ENCODE data around the gene SARDH. TPM values are rescaled to one million over a fixed set of nuclear protein-coding genes. Genes with fewer than 3 reads are reported as not detected.
A peak's percentile ranks its signal among the peaks of the same experiment; 100 is the strongest.

Gene SARDH
- total and polyA plus RNA-seq, 2 of the 13 experiments (the other 11 are each of a cell fraction or from before 2014, with no cell fraction given), result 11.6 to 34.9 TPM

DNA sequence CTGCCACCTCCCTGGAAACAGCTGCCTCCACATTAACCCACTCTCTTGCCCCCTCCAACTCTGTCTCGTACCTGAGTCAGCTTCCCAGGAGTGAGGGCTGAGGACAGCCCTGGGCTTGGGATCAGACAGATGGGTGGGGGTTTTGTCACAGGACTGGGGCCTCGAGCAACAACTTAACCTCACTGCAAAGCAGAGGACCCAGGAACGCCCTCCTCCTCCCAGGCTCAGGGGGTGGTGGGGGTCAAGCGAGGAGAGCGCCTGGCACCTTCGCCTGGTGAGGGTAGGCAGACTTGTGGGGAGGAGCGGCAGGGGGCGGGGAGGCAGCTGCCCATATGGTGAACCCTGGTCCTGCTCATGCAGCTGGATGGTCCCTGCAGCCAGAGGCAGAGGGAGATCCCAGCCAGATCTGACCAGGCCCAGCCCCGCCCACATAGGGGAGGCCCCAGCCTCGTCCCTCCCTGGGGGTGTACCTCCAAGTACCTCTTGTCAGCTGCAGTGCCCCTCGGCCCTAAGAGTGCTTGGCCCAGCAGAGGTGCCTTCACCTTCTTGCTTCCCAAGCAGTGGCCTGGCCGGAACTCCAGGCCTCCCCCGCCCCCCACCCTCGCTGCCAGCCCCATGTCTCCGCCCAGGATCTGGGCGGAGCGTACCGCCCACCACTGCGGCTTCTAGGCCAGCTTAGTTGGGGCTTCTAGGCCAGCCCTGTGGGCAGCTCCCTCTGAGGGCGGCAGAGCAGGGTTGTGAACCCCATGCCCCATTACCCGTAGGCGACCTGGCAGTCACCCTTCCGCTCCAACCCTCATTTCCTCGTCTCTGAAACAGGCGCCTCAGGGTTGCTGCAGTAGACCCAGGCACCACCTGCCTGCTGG lies at the start of gene SARDH (continued):
- TF ChIP-seq, protein P1, sequence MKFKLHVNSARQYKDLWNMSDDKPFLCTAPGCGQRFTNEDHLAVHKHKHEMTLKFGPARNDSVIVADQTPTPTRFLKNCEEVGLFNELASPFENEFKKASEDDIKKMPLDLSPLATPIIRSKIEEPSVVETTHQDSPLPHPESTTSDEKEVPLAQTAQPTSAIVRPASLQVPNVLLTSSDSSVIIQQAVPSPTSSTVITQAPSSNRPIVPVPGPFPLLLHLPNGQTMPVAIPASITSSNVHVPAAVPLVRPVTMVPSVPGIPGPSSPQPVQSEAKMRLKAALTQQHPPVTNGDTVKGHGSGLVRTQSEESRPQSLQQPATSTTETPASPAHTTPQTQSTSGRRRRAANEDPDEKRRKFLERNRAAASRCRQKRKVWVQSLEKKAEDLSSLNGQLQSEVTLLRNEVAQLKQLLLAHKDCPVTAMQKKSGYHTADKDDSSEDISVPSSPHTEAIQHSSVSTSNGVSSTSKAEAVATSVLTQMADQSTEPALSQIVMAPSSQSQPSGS (CRISPR knock-in tag; IDR thresholded peaks at IDR 0.05), result peak; percentile 48; the same call in 1 of the 2 replicates
- no peak; the same call in 1 of the 2 replicates for TF ChIP-seq FOXC1 (CRISPR knock-in tag; IDR thresholded peaks at IDR 0.05; ENCODE audit: borderline replicate concordance)
- TF ChIP-seq MIXL1 (CRISPR knock-in tag; IDR thresholded peaks at IDR 0.05), result no peak
- TF ChIP-seq ZNF709 (CRISPR knock-in tag; IDR thresholded peaks at IDR 0.05), result peak; percentile 86; the same call in 1 of the 2 replicates
- TF ChIP-seq ZNF788 (CRISPR knock-in tag; IDR thresholded peaks at IDR 0.05; ENCODE audit: borderline replicate concordance), result no peak; the same call in 1 of the 2 replicates
- no peak for TF ChIP-seq FOXK2 (IDR thresholded peaks at IDR 0.05)
- TF ChIP-seq MAF1 (CRISPR knock-in tag; IDR thresholded peaks at IDR 0.05; ENCODE audit: borderline replicate concordance), result no peak
- TF ChIP-seq CHCHD3 (CRISPR knock-in tag; IDR thresholded peaks at IDR 0.05), result no peak
- TF ChIP-seq SRSF4 (IDR thresholded peaks at IDR 0.05; ENCODE audit: low read depth, low read length, poor library complexity, severe bottlenecking), result no peak
- TF ChIP-seq ZNF354B (CRISPR knock-in tag; IDR thresholded peaks at IDR 0.05), result no peak
- no peak for TF ChIP-seq ZSCAN30 (CRISPR knock-in tag; IDR thresholded peaks at IDR 0.05)
- TF ChIP-seq, protein P2, sequence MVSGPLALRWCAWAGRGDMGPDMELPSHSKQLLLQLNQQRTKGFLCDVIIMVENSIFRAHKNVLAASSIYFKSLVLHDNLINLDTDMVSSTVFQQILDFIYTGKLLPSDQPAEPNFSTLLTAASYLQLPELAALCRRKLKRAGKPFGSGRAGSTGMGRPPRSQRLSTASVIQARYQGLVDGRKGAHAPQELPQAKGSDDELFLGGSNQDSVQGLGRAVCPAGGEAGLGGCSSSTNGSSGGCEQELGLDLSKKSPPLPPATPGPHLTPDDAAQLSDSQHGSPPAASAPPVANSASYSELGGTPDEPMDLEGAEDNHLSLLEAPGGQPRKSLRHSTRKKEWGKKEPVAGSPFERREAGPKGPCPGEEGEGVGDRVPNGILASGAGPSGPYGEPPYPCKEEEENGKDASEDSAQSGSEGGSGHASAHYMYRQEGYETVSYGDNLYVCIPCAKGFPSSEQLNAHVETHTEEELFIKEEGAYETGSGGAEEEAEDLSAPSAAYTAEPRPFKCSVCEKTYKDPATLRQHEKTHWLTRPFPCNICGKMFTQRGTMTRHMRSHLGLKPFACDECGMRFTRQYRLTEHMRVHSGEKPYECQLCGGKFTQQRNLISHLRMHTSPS (CRISPR knock-in tag; IDR thresholded peaks at IDR 0.05; ENCODE audit: low read depth), result peak; percentile 89
- TF ChIP-seq ZIK1 (CRISPR knock-in tag; IDR thresholded peaks at IDR 0.05; ENCODE audit: borderline replicate concordance, low read depth), result no peak; the same call in 1 of the 2 replicates
- TF ChIP-seq, protein P3, sequence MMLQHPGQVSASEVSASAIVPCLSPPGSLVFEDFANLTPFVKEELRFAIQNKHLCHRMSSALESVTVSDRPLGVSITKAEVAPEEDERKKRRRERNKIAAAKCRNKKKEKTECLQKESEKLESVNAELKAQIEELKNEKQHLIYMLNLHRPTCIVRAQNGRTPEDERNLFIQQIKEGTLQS (CRISPR knock-in tag; IDR thresholded peaks at IDR 0.05), result peak; percentile 44; the same call in 1 of the 2 replicates
- peak; percentile 33; the same call in 1 of the 2 replicates for TF ChIP-seq MYNN (CRISPR knock-in tag; IDR thresholded peaks at IDR 0.05; ENCODE audit: low read depth)
- TF ChIP-seq, protein P4, sequence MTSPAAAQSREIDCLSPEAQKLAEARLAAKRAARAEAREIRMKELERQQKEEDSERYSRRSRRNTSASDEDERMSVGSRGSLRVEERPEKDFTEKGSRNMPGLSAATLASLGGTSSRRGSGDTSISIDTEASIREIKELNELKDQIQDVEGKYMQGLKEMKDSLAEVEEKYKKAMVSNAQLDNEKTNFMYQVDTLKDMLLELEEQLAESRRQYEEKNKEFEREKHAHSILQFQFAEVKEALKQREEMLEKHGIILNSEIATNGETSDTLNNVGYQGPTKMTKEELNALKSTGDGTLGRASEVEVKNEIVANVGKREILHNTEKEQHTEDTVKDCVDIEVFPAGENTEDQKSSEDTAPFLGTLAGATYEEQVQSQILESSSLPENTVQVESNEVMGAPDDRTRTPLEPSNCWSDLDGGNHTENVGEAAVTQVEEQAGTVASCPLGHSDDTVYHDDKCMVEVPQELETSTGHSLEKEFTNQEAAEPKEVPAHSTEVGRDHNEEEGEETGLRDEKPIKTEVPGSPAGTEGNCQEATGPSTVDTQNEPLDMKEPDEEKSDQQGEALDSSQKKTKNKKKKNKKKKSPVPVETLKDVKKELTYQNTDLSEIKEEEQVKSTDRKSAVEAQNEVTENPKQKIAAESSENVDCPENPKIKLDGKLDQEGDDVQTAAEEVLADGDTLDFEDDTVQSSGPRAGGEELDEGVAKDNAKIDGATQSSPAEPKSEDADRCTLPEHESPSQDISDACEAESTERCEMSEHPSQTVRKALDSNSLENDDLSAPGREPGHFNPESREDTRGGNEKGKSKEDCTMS (CRISPR knock-in tag; conservative IDR thresholded peaks at IDR 0.05), result no peak
- no peak for TF ChIP-seq MTF2 (CRISPR knock-in tag; IDR thresholded peaks at IDR 0.05; ENCODE audit: borderline replicate concordance)
- peak; percentile 59; the same call in 1 of the 2 replicates for TF ChIP-seq ZNF670 (CRISPR knock-in tag; IDR thresholded peaks at IDR 0.05; ENCODE audit: borderline replicate concordance)
- TF ChIP-seq, protein P5, sequence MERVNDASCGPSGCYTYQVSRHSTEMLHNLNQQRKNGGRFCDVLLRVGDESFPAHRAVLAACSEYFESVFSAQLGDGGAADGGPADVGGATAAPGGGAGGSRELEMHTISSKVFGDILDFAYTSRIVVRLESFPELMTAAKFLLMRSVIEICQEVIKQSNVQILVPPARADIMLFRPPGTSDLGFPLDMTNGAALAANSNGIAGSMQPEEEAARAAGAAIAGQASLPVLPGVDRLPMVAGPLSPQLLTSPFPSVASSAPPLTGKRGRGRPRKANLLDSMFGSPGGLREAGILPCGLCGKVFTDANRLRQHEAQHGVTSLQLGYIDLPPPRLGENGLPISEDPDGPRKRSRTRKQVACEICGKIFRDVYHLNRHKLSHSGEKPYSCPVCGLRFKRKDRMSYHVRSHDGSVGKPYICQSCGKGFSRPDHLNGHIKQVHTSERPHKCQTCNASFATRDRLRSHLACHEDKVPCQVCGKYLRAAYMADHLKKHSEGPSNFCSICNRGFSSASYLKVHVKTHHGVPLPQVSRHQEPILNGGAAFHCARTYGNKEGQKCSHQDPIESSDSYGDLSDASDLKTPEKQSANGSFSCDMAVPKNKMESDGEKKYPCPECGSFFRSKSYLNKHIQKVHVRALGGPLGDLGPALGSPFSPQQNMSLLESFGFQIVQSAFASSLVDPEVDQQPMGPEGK (CRISPR knock-in tag; IDR thresholded peaks at IDR 0.05), result peak; percentile 88
- TF ChIP-seq ZNF766 (CRISPR knock-in tag; IDR thresholded peaks at IDR 0.05; ENCODE audit: borderline replicate concordance), result no peak
